ENCODE data around the gene PIK3R3. TPM values are rescaled to one million over a fixed set of nuclear protein-coding genes. Genes with fewer than 3 reads are reported as not detected.

Gene PIK3R3
- total RNA-seq, 1 donor from 2014 or later, result 38.1 TPM

DNA sequence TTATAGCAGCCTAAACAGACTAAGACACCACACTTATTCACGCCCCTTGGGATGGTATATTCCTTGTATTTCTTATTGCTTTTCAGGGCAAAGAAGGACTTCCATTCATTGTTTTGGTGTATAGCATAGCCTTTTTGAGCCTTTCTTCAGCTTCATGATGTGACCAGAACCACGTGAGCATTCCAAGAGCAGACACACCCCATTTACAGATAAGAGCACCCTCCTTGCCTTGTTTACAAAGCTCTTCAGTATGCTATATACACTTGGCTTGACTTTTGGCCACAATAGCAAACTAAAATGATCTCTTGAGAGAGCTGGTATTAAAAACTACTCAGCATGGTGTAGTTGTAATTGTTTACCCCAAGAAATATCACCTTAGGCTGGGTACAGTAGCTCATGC lies 78.7 kb downstream of the PIK3R3 start:
- Mint-ChIP-seq H3K27me3 (ENCODE audit: unreplicated experiment) (no peaks in the 10 kb centered on the region), H3K36me3 (ENCODE audit: low read depth, unreplicated experiment) (peaks cover 25% of the 10 kb centered on the region), H3K27ac (ENCODE audit: unreplicated experiment) (no peak overlapping the region), H3K4me3 (ENCODE audit: unreplicated experiment) (no peak overlapping the region), H3K9me3 (ENCODE audit: unreplicated experiment) (no peaks in the 10 kb centered on the region), H3K4me1 (ENCODE audit: unreplicated experiment) (no peaks in the 10 kb centered on the region)
- no peak for DNase-seq (ENCODE audit: low spot score)
- TF ChIP-seq, protein P1, sequence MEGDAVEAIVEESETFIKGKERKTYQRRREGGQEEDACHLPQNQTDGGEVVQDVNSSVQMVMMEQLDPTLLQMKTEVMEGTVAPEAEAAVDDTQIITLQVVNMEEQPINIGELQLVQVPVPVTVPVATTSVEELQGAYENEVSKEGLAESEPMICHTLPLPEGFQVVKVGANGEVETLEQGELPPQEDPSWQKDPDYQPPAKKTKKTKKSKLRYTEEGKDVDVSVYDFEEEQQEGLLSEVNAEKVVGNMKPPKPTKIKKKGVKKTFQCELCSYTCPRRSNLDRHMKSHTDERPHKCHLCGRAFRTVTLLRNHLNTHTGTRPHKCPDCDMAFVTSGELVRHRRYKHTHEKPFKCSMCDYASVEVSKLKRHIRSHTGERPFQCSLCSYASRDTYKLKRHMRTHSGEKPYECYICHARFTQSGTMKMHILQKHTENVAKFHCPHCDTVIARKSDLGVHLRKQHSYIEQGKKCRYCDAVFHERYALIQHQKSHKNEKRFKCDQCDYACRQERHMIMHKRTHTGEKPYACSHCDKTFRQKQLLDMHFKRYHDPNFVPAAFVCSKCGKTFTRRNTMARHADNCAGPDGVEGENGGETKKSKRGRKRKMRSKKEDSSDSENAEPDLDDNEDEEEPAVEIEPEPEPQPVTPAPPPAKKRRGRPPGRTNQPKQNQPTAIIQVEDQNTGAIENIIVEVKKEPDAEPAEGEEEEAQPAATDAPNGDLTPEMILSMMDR (IDR thresholded peaks at IDR 0.05; ENCODE audit: unreplicated experiment), result no peak

DNA sequence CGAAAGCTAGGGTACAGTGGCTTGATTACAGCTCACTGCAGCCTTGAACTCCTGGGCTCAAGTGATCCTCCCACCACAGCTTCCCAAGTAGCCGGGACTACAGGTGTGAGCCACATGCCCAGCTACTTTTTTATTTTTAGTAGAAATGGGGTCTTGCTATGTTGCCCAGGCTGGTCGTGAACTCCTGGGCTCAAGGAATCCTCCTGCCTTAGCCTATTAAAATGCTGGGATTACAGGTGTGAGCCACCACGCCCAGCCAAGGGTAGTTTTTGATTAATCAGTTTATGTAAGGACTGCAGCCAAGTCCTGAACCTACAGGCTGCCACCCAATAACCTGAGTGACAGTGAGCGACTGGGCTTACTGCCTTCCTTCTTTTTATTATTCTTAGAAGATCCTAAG lies 88.3 kb downstream of the PIK3R3 start:
- Mint-ChIP-seq H3K4me3 (ENCODE audit: unreplicated experiment) (no peak overlapping the region), H3K36me3 (ENCODE audit: low read depth, unreplicated experiment) (peaks cover 16% of the 10 kb centered on the region), H3K9me3 (ENCODE audit: unreplicated experiment) (no peaks in the 10 kb centered on the region), H3K27ac (ENCODE audit: unreplicated experiment) (no peak overlapping the region), H3K27me3 (ENCODE audit: unreplicated experiment) (no peaks in the 10 kb centered on the region), H3K4me1 (ENCODE audit: unreplicated experiment) (no peaks in the 10 kb centered on the region)
- TF ChIP-seq, protein P1 (IDR thresholded peaks at IDR 0.05; ENCODE audit: unreplicated experiment), result no peak
- DNase-seq (ENCODE audit: low spot score), result no peak

DNA sequence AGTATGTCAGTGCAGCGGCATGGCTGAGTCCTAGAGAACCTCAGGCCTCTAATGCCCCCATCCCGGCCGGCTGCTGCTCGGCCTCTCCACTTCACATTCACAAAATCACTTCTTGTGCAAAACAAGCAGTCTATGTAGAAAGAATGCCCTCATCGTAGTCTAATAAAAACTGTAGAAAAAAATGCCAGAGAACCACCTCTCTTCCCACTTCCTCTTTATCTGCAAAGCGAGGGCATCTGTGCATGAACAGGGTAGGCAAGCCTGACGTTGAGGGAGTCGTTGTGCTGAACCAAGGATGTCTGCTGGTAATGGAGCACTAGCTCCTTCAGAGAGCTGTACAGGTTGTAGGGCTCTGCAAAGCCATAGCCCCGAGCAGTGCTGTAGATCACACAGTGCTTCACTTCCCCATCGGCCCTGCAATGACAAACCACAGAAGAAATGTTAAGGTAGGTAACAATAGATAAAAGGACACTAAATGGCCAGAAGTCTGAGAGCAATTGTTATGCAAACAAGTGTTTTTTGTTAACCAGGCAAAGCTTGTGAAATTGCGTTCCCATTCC lies 88.9 kb downstream of the PIK3R3 start:
- Mint-ChIP-seq H3K4me3 (ENCODE audit: unreplicated experiment) (no peak overlapping the region), H3K36me3 (ENCODE audit: low read depth, unreplicated experiment) (peaks cover 16% of the 10 kb centered on the region), H3K27ac (ENCODE audit: unreplicated experiment) (no peak overlapping the region), H3K9me3 (ENCODE audit: unreplicated experiment) (no peaks in the 10 kb centered on the region), H3K4me1 (ENCODE audit: unreplicated experiment) (no peaks in the 10 kb centered on the region), H3K27me3 (ENCODE audit: unreplicated experiment) (no peaks in the 10 kb centered on the region)
- no peak for DNase-seq (ENCODE audit: low spot score)
- TF ChIP-seq, protein P1 (IDR thresholded peaks at IDR 0.05; ENCODE audit: unreplicated experiment), result no peak

DNA sequence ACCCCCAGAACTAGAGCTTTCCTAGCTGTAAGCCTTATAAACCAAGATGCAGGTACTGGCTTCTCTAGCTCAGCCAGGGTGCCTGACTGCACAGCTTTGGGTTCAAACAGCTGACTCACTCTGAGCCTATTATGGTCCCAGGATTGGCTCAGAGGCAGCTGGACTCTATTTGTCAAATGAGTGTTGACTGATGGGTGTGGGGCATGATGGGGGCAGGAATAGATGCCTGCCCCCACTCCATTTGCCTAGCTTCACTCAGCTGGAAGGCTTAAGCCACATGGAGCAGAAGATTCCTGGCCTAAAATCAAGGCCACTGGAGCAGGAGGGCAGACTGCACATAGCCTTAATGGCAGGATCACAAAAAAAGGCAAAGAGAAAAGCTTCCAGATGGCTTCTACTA lies 90.5 kb downstream of the PIK3R3 start:
- H3K4me1 Mint-ChIP-seq (ENCODE audit: unreplicated experiment), result no peaks in the 10 kb centered on the region
- TF ChIP-seq, protein P1 (IDR thresholded peaks at IDR 0.05; ENCODE audit: unreplicated experiment), result no peak

DNA sequence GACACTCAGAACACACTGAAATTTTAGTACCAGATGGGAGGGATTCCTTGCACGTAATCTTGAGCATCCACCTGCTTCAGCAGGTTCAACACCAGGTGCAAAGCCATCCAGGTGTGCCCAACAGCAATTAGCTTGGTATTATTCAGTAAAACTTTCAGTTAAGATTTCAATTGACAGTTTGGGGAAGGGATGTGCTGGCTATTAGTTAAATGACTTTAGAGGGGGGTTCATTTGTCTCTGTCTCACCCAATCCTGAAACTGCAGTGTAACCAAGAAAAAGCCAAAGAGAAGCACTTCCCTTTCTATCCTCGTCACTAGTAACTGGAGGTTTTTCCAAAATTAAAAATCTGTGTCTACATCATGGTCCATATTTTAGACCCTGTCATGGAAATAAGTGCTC lies 90.9 kb downstream of the PIK3R3 start:
- H3K27ac Mint-ChIP-seq (ENCODE audit: unreplicated experiment), result no peak overlapping the region
- H3K9me3 Mint-ChIP-seq (ENCODE audit: unreplicated experiment), result no peaks in the 10 kb centered on the region
- no peaks in the 10 kb centered on the region for H3K27me3 Mint-ChIP-seq (ENCODE audit: unreplicated experiment)
- no peak for DNase-seq (ENCODE audit: low spot score)
- H3K4me1 Mint-ChIP-seq (ENCODE audit: unreplicated experiment), result no peaks in the 10 kb centered on the region
- TF ChIP-seq, protein P1 (IDR thresholded peaks at IDR 0.05; ENCODE audit: unreplicated experiment), result no peak
- H3K4me3 Mint-ChIP-seq (ENCODE audit: unreplicated experiment), result no peak overlapping the region
- H3K36me3 Mint-ChIP-seq (ENCODE audit: low read depth, unreplicated experiment), result peaks cover 12% of the 10 kb centered on the region

More for the DNA sequence above, 90.5 kb downstream of the PIK3R3 start:
- Mint-ChIP-seq H3K27ac (ENCODE audit: unreplicated experiment) (no peak overlapping the region), H3K36me3 (ENCODE audit: low read depth, unreplicated experiment) (peaks cover 12% of the 10 kb centered on the region), H3K4me3 (ENCODE audit: unreplicated experiment) (no peak overlapping the region), H3K27me3 (ENCODE audit: unreplicated experiment) (no peaks in the 10 kb centered on the region), H3K9me3 (ENCODE audit: unreplicated experiment) (no peaks in the 10 kb centered on the region)
- DNase-seq (ENCODE audit: low spot score), result no peak

Measured in endothelial cell (in vitro differentiated cells).